HuH-7 (cell line): ENCODE results near the gene TLCD3B.

Source experiments
- DNase-seq: peaks from one replicate; pipeline ENCODE4 v3.0.0; 2011; ENCODE audit warnings: low spot score

Gene TLCD3B

GRCh38 chr16:30004811-30005242, 26.2 kb downstream of the TLCD3B start:
- no peak for DNase-seq

- no peak for DNase-seq
These were observed 26.7 kb downstream of the TLCD3B start for GRCh38 chr16:30004424-30004776.

- no peak for DNase-seq
These were observed 27.2 kb downstream of the TLCD3B start for GRCh38 chr16:30003670-30004423.

- no peak for DNase-seq
These were observed 28.3 kb downstream of the TLCD3B start for GRCh38 chr16:30002614-30003346.

GRCh38 chr16:30000735-30001631, 30.1 kb downstream of the TLCD3B start:
- no peak for DNase-seq

- DNase-seq = no peak
These were observed 31.5 kb downstream of the TLCD3B start for GRCh38 chr16:29999605-30000004.

- no peak for DNase-seq
These were observed 34.3 kb downstream of the TLCD3B start for GRCh38 chr16:29996766-29997250.

GRCh38 chr16:29995911-29996765, 34.9 kb downstream of the TLCD3B start, which contains the start of gene INO80E:
Gene INO80E (plus strand): TSS chr16:29996241. CDS start chr16:29996311, 70 bp downstream.
- peak; percentile 99 for DNase-seq

- DNase-seq = peak; percentile 94
These were observed 35.7 kb downstream of the TLCD3B start, which contains the start of gene HIRIP3 for GRCh38 chr16:29995324-29995910. Gene HIRIP3 (minus strand): TSS chr16:29995617. CDS start chr16:29995605, 12 bp downstream.

- DNase-seq = no peak
These were observed 36.3 kb downstream of the TLCD3B start for GRCh38 chr16:29994600-29995323.

GRCh38 chr16:29993903-29994599, 37.0 kb downstream of the TLCD3B start:
- no peak for DNase-seq

- no peak for DNase-seq
These were observed 37.7 kb downstream of the TLCD3B start for GRCh38 chr16:29993191-29993902.

GRCh38 chr16:29992344-29992967, 38.6 kb downstream of the TLCD3B start:
- no peak for DNase-seq

GRCh38 chr16:29991571-29991904, 39.5 kb downstream of the TLCD3B start:
- no peak for DNase-seq

GRCh38 chr16:29990883-29991570, 40.0 kb downstream of the TLCD3B start:
- no peak for DNase-seq

GRCh38 chr16:29990034-29990433, 41.0 kb downstream of the TLCD3B start:
- DNase-seq = no peak

- no peak for DNase-seq
These were observed 41.8 kb downstream of the TLCD3B start for GRCh38 chr16:29989111-29989858.
